Neural cell (in vitro differentiated cells): ENCODE measurements around the gene CRTAC1. TPM values are rescaled to one million over a fixed set of nuclear protein-coding genes. Genes with fewer than 3 reads are reported as not detected.

ENCODE experiments used
- H2AFZ ChIP-seq: fragments of 200-600, 300-800 bp; sonication (generic), shearing (Covaris generic); 2 replicates; pipeline ENCODE4 v1.6.0; 2014; ENCODE audit warnings: low read depth, mild to moderate bottlenecking, antibody characterized with exemption, low read length, moderate library complexity
- H3F3A ChIP-seq: fragments of 200-600 bp; shearing (Covaris generic); 2 replicates; pipeline ENCODE4 v1.6.1; 2016; ENCODE audit warnings: mild to moderate bottlenecking, moderate library complexity, mixed read lengths, antibody characterized with exemption, low read length; ENCODE audit not compliant: insufficient read depth, poor library complexity, severe bottlenecking
- H3K27ac ChIP-seq: fragments of 200-600, 300-800 bp; sonication (generic), shearing (Covaris generic); 2 replicates; pipeline ENCODE4 v1.5.1; 2014; ENCODE audit warnings: mild to moderate bottlenecking, low read length, moderate library complexity
- H3K27me3 ChIP-seq: fragments of 300-800, 200-600 bp; sonication (generic), shearing (Covaris generic); 2 replicates; pipeline ENCODE4 v1.6.0; 2014; ENCODE audit warnings: mild to moderate bottlenecking, low read depth, low read length, moderate library complexity; ENCODE audit not compliant: insufficient read depth
- H3K36me3 ChIP-seq: fragments of 300-800, 200-600 bp; sonication (generic), shearing (Covaris generic); 2 replicates; pipeline ENCODE4 v1.5.1; 2014; ENCODE audit warnings: mild to moderate bottlenecking, antibody characterized with exemption, low read length, moderate library complexity; ENCODE audit not compliant: insufficient read depth
- H3K4me2 ChIP-seq: fragments of 300-800, 200-600 bp; sonication (generic), shearing (Covaris generic); 2 replicates; pipeline ENCODE4 v1.6.0; 2014; ENCODE audit warnings: mild to moderate bottlenecking, low read length
- H3K4me3 ChIP-seq: fragments of 300-800, 200-600 bp; sonication (generic), shearing (Covaris generic); 2 replicates; pipeline ENCODE4 v1.5.1; 2014; ENCODE audit warnings: mild to moderate bottlenecking, low read length, moderate library complexity
- H3K79me2 ChIP-seq: fragments of 200-600 bp; shearing (Covaris generic); replicated peaks from 2 replicates; pipeline ENCODE4 v1.6.0; 2014; ENCODE audit warnings: mild to moderate bottlenecking, low read length, moderate library complexity; ENCODE audit not compliant: insufficient read depth
- H3K9ac ChIP-seq: fragments of 300-800, 200-600 bp; sonication (generic), shearing (Covaris generic); 2 replicates; pipeline ENCODE4 v1.6.1; 2016; ENCODE audit warnings: mild to moderate bottlenecking, low read length, mixed read lengths
- H3K9me2 ChIP-seq: fragments of 200-600 bp; shearing (Covaris generic); 2 replicates; pipeline ENCODE4 v1.6.1; 2016; ENCODE audit warnings: mild to moderate bottlenecking, low read length, mixed read lengths; ENCODE audit not compliant: insufficient read depth
- H3K9me3 ChIP-seq: fragments of 200-600, 300-800 bp; sonication (generic), shearing (Covaris generic); 2 replicates; pipeline ENCODE4 v1.6.1; 2016; ENCODE audit warnings: mild to moderate bottlenecking, mixed run types, low read length, moderate library complexity, mixed read lengths
- H4K20me1 ChIP-seq: fragments of 200-600 bp; shearing (Covaris generic); 2 replicates; pipeline ENCODE4 v1.6.1; 2016; ENCODE audit warnings: mild to moderate bottlenecking, mixed run types; ENCODE audit not compliant: insufficient read depth
- EP300 ChIP-seq: fragments of 450-650 bp; conservative IDR thresholded peaks from 2 replicates; pipeline ENCODE4 v1.6.1; 2014; ENCODE audit warnings: antibody characterized with exemption, mild to moderate bottlenecking, moderate library complexity; ENCODE audit not compliant: poor library complexity, severe bottlenecking
- EZH2 ChIP-seq: fragments of 200-600, 300-800 bp; shearing (Covaris generic), sonication (generic); IDR thresholded peaks from 2 replicates; pipeline ENCODE4 v1.6.1; 2014; ENCODE audit warnings: antibody characterized with exemption, low read length, borderline replicate concordance, mild to moderate bottlenecking; ENCODE audit not compliant: insufficient read depth, poor library complexity, severe bottlenecking
- MXI1 ChIP-seq: fragments of 450-650 bp; conservative IDR thresholded peaks from 2 replicates; pipeline ENCODE4 v1.6.1; 2014; ENCODE audit warnings: antibody characterized with exemption, mild to moderate bottlenecking; ENCODE audit not compliant: poor library complexity, severe bottlenecking
- POLR2AphosphoS5 ChIP-seq: IDR thresholded peaks from 2 replicates; pipeline ENCODE4 v1.6.1; 2012
- RAD21 ChIP-seq: fragments of 450-650 bp; conservative IDR thresholded peaks from 2 replicates; pipeline ENCODE4 v1.6.1; 2014; ENCODE audit warnings: antibody characterized with exemption, mild to moderate bottlenecking, moderate library complexity
- SMC3 ChIP-seq: fragments of 450-650 bp; conservative IDR thresholded peaks from 2 replicates; pipeline ENCODE4 v1.6.1; 2014; ENCODE audit warnings: antibody characterized with exemption, mild to moderate bottlenecking, moderate library complexity; ENCODE audit not compliant: poor library complexity
- TAF1 ChIP-seq: IDR thresholded peaks from 2 replicates; pipeline ENCODE4 v1.6.1; 2012; ENCODE audit warnings: low read depth
- polyA plus RNA-seq: library from polyadenylated mRNA; depleted of rRNA; stranded (reverse); fragments of >200 nt; gene quantifications from 2 replicates; pipeline ENCODE4 v1.2.3, GENCODE V29; 2014
- TF ChIP-seq, protein P1 (sequence below): fragments of 450-650 bp; IDR thresholded peaks from 2 replicates; pipeline ENCODE4 v1.5.1; 2014; ENCODE audit warnings: antibody characterized with exemption, mild to moderate bottlenecking, moderate library complexity; ENCODE audit not compliant: poor library complexity, severe bottlenecking
- TF ChIP-seq, protein P2 (sequence below): IDR thresholded peaks from 2 replicates; pipeline ENCODE4 v1.6.1; 2012; ENCODE audit warnings: borderline replicate concordance

The CRTAC1 gene
- polyA plus RNA-seq, 1 donor from 2014 or later: 1.1 TPM

DNA sequence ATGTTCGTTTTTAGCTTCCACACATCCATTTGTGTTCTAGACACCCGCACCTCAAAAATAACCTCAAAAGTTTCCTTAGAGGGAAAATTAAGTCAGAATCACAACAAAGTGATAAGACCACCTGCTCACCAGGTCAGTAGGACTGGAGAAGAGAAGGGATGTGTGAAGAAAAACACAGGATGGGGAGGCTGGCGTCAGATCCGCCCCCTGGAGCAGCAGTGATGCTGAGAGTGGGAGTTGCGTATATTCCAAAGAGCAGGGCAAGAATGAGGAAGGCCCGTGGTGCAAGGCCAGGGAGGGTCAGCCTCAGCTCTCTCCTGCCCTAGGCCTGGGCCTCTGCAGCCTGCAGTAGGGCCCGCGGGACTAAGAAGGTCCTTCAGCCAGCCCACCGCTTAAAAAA, 28.7 kb downstream of the CRTAC1 start:
- H3K4me3 ChIP-seq: no peak overlapping the region

GRCh38 chr10:98000346-98000745, 30.1 kb downstream of the CRTAC1 start:
- H3K27ac ChIP-seq: no peak overlapping the region
- no peak overlapping the region for H2AFZ ChIP-seq
- H3K36me3 ChIP-seq: no peaks in the 10 kb centered on the region
- H3K4me3 ChIP-seq: no peak overlapping the region
- H3F3A ChIP-seq: no peaks in the 10 kb centered on the region
- no peaks in the 10 kb centered on the region for H3K9me2 ChIP-seq
- TF ChIP-seq TAF1 (no peak), EZH2 (no peak), EP300 (no peak), MXI1 (no peak), SMC3 (no peak), RAD21 (no peak), POLR2AphosphoS5 (no peak)
- TF ChIP-seq, protein P1, sequence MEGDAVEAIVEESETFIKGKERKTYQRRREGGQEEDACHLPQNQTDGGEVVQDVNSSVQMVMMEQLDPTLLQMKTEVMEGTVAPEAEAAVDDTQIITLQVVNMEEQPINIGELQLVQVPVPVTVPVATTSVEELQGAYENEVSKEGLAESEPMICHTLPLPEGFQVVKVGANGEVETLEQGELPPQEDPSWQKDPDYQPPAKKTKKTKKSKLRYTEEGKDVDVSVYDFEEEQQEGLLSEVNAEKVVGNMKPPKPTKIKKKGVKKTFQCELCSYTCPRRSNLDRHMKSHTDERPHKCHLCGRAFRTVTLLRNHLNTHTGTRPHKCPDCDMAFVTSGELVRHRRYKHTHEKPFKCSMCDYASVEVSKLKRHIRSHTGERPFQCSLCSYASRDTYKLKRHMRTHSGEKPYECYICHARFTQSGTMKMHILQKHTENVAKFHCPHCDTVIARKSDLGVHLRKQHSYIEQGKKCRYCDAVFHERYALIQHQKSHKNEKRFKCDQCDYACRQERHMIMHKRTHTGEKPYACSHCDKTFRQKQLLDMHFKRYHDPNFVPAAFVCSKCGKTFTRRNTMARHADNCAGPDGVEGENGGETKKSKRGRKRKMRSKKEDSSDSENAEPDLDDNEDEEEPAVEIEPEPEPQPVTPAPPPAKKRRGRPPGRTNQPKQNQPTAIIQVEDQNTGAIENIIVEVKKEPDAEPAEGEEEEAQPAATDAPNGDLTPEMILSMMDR: no peak
- TF ChIP-seq, protein P2, sequence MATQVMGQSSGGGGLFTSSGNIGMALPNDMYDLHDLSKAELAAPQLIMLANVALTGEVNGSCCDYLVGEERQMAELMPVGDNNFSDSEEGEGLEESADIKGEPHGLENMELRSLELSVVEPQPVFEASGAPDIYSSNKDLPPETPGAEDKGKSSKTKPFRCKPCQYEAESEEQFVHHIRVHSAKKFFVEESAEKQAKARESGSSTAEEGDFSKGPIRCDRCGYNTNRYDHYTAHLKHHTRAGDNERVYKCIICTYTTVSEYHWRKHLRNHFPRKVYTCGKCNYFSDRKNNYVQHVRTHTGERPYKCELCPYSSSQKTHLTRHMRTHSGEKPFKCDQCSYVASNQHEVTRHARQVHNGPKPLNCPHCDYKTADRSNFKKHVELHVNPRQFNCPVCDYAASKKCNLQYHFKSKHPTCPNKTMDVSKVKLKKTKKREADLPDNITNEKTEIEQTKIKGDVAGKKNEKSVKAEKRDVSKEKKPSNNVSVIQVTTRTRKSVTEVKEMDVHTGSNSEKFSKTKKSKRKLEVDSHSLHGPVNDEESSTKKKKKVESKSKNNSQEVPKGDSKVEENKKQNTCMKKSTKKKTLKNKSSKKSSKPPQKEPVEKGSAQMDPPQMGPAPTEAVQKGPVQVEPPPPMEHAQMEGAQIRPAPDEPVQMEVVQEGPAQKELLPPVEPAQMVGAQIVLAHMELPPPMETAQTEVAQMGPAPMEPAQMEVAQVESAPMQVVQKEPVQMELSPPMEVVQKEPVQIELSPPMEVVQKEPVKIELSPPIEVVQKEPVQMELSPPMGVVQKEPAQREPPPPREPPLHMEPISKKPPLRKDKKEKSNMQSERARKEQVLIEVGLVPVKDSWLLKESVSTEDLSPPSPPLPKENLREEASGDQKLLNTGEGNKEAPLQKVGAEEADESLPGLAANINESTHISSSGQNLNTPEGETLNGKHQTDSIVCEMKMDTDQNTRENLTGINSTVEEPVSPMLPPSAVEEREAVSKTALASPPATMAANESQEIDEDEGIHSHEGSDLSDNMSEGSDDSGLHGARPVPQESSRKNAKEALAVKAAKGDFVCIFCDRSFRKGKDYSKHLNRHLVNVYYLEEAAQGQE: no peak
- no peaks in the 10 kb centered on the region for H4K20me1 ChIP-seq
- H3K4me2 ChIP-seq: no peak overlapping the region
- no peaks in the 10 kb centered on the region for H3K9me3 ChIP-seq
- no peaks in the 10 kb centered on the region for H3K79me2 ChIP-seq
- H3K27me3 ChIP-seq: no peaks in the 10 kb centered on the region
- H3K9ac ChIP-seq: no peak overlapping the region

More for the DNA sequence above, 28.7 kb downstream of the CRTAC1 start:
- no peaks in the 10 kb centered on the region for H3K9me2 ChIP-seq
- H3K9me3 ChIP-seq: no peaks in the 10 kb centered on the region
- H2AFZ ChIP-seq: no peak overlapping the region
- no peak overlapping the region for H3K4me2 ChIP-seq
- H4K20me1 ChIP-seq: no peaks in the 10 kb centered on the region
- H3K27me3 ChIP-seq: no peaks in the 10 kb centered on the region
- H3K9ac ChIP-seq: no peak overlapping the region
- H3K79me2 ChIP-seq: no peaks in the 10 kb centered on the region
- no peaks in the 10 kb centered on the region for H3F3A ChIP-seq
- H3K36me3 ChIP-seq: no peaks in the 10 kb centered on the region
- no peak overlapping the region for H3K27ac ChIP-seq
- TF ChIP-seq, protein P2: no peak
- no peak for TF ChIP-seq MXI1
- TF ChIP-seq EZH2: no peak
- TF ChIP-seq SMC3: no peak
- no peak for TF ChIP-seq EP300
- no peak for TF ChIP-seq POLR2AphosphoS5
- TF ChIP-seq TAF1: no peak
- TF ChIP-seq, protein P1: no peak
- TF ChIP-seq RAD21: no peak
